ENCODE measurements around the gene SLC36A3.
"Not testable (repeated sequence)": the region's sequence is repeated elsewhere in the genome, so short reads cannot be mapped to it uniquely, and the experiment has no call there.

Gene SLC36A3

GRCh38 chr5:151259931-151260330 is 43.6 kb downstream of the SLC36A3 start:
- H3K4me3 ChIP-seq (ENCODE audit: low read length), result no peak overlapping the region
- TF ChIP-seq CTCF (conservative IDR thresholded peaks at IDR 0.05; ENCODE audit: low read length), result no peak
- DNase-seq (ENCODE audit: low read depth), result no peak

- H3K4me3 ChIP-seq (ENCODE audit: low read length), result no peak overlapping the region
- no peak for DNase-seq (ENCODE audit: low read depth)
- no peak for TF ChIP-seq CTCF (conservative IDR thresholded peaks at IDR 0.05; ENCODE audit: low read length)
These were observed 44.8 kb downstream of the SLC36A3 start for GRCh38 chr5:151258816-151259215.

- no peak overlapping the region for H3K4me3 ChIP-seq (ENCODE audit: low read length)
- TF ChIP-seq CTCF (conservative IDR thresholded peaks at IDR 0.05; ENCODE audit: low read length), result no peak
- DNase-seq (ENCODE audit: low read depth), result no peak
These were observed 45.4 kb downstream of the SLC36A3 start for GRCh38 chr5:151258201-151258611.

- H3K4me3 ChIP-seq (ENCODE audit: low read length), result no peak overlapping the region
- peak; percentile 34 for DNase-seq (ENCODE audit: low read depth)
- no peak for TF ChIP-seq CTCF (conservative IDR thresholded peaks at IDR 0.05; ENCODE audit: low read length)
These were observed 45.8 kb downstream of the SLC36A3 start for GRCh38 chr5:151257731-151258181.

- TF ChIP-seq CTCF (conservative IDR thresholded peaks at IDR 0.05; ENCODE audit: low read length), result no peak
- no peak for DNase-seq (ENCODE audit: low read depth)
- H3K4me3 ChIP-seq (ENCODE audit: low read length), result no peak overlapping the region
These were observed 47.8 kb downstream of the SLC36A3 start for GRCh38 chr5:151255621-151256286.

- DNase-seq (ENCODE audit: low read depth); H3K4me3 ChIP-seq (ENCODE audit: low read length): not testable (repeated sequence)
These were observed 48.6 kb downstream of the SLC36A3 start for GRCh38 chr5:151254990-151255389.

- DNase-seq (ENCODE audit: low read depth), result no peak
- no peak for TF ChIP-seq CTCF (conservative IDR thresholded peaks at IDR 0.05; ENCODE audit: low read length)
- H3K4me3 ChIP-seq (ENCODE audit: low read length), result no peak overlapping the region
These were observed 49.0 kb downstream of the SLC36A3 start for GRCh38 chr5:151254556-151254955.

Data from AG10803 (cell line).